Fibroblast of lung (primary cell): ENCODE data around the gene ATP5PD. TPM values are rescaled to one million over a fixed set of nuclear protein-coding genes. Genes with fewer than 3 reads are reported as not detected.

Experiments used
- DNase-seq, 2 donors: peaks; one replicate each; pipeline versions ENCODE4 v3.0.0 to v3.0.0-alpha.2; 2010; ENCODE audit warnings: low read depth in 2 of 2
- H2AFZ ChIP-seq: 2 replicates; pipeline ENCODE4 v1.5.1; 2012; ENCODE audit warnings: low read length, control low read depth, inconsistent platforms
- H3K27ac ChIP-seq: 2 replicates; pipeline ENCODE4 v1.5.1; 2011; ENCODE audit warnings: low read length, control low read depth; ENCODE audit not compliant: insufficient read depth
- H3K27me3 ChIP-seq: 2 replicates; pipeline ENCODE4 v1.5.1; 2011; ENCODE audit warnings: mild to moderate bottlenecking, low read length; ENCODE audit not compliant: control insufficient read depth, insufficient read depth
- H3K36me3 ChIP-seq: 2 replicates; pipeline ENCODE4 v1.5.1; 2011; ENCODE audit warnings: low read length; ENCODE audit not compliant: control insufficient read depth, insufficient read depth
- H3K4me1 ChIP-seq: 2 replicates; pipeline ENCODE4 v1.5.1; 2011; ENCODE audit warnings: low read length; ENCODE audit not compliant: control insufficient read depth, insufficient read depth; ENCODE audit errors: extremely low read depth
- H3K4me2 ChIP-seq: 2 replicates; pipeline ENCODE4 v1.5.1; 2011; ENCODE audit warnings: low read length, control low read depth; ENCODE audit not compliant: insufficient read depth; ENCODE audit errors: extremely low read depth
- H3K4me3 ChIP-seq, 4 experiments: fragments of 200-600 bp in 1 of 4; sonication (generic) in 1 of 4; replicated peaks in 1 of 4; 2 replicates each; pipeline ENCODE4 v1.5.1; 2011 to 2016; ENCODE audit warnings: low read length in 4 of 4, low read depth in 3 of 4, mild to moderate bottlenecking in 3 of 4, control low read depth in 2 of 4, inconsistent platforms in 1 of 4, mixed read lengths in 1 of 4; ENCODE audit not compliant: insufficient read depth in 1 of 4; ENCODE audit errors: control extremely low read depth in 1 of 4
- H3K79me2 ChIP-seq: 2 replicates; pipeline ENCODE4 v1.5.1; 2012; ENCODE audit warnings: mild to moderate bottlenecking, low read length, inconsistent platforms; ENCODE audit not compliant: control insufficient read depth, insufficient read depth
- H3K9ac ChIP-seq: 2 replicates; pipeline ENCODE4 v1.5.1; 2011; ENCODE audit warnings: mild to moderate bottlenecking, low read length, control low read depth; ENCODE audit not compliant: insufficient read depth
- H3K9me3 ChIP-seq: 2 replicates; pipeline ENCODE4 v1.5.1; 2012; ENCODE audit warnings: low read depth, low read length; ENCODE audit not compliant: control insufficient read depth, insufficient read depth
- H4K20me1 ChIP-seq: 2 replicates; pipeline ENCODE4 v1.5.1; 2011; ENCODE audit warnings: low read length; ENCODE audit not compliant: control insufficient read depth, insufficient read depth; ENCODE audit errors: extremely low read depth
- CTCF ChIP-seq, 2 donors: IDR thresholded peaks in 1 of 2; conservative IDR thresholded peaks in 1 of 2; 1 replicate in 1 of 2; 2 replicates in 1 of 2; pipeline ENCODE4 v1.5.1; 2011 to 2012; ENCODE audit warnings: low read length in 2 of 2, control low read depth in 1 of 2, inconsistent platforms in 1 of 2, low read depth in 1 of 2, mild to moderate bottlenecking in 1 of 2
- EZH2 ChIP-seq: IDR thresholded peaks from 2 replicates; pipeline ENCODE4 v1.5.1; 2012; ENCODE audit warnings: low read length, control low read depth, mild to moderate bottlenecking; ENCODE audit errors: missing control alignments
- polyA plus RNA-seq, 2 donors: library from polyadenylated mRNA; depleted of rRNA in 1 of 2; stranded (reverse) in 1 of 2; unstranded in 1 of 2; fragments of >200 nt; gene quantifications; 2 replicates each; pipeline ENCODE4 v1.2.1, GENCODE V29; 2011 to 2012; ENCODE audit warnings: missing spikeins in 1 of 2
- total RNA-seq: library from RNA; depleted of rRNA; stranded (reverse); fragments of >200 nt; gene quantifications from 2 replicates; pipeline ENCODE4 v1.2.1, GENCODE V29; 2014

The ATP5PD gene
- total and polyA plus RNA-seq, 2 donors (not counting 1 experiment from before 2014, with no cell fraction given), result 317 to 442 TPM

GRCh38 chr17:75003070-75003956, 43.5 kb downstream of the ATP5PD start:
- TF ChIP-seq EZH2 (no peak), CTCF (conservative IDR thresholded peaks at IDR 0.05 in 1 of 2, IDR thresholded peaks at IDR 0.05 in 1 of 2; ENCODE audit: low read depth in 1 of 2, low read length in 2 of 2) (no peak)
- Histone ChIP-seq H3K9ac (no peak overlapping the region), H3K4me1 (no peaks in the 10 kb centered on the region), H3K36me3 (peaks cover 13% of the 10 kb centered on the region), H3K9me3 (no peaks in the 10 kb centered on the region), H3K79me2 (no peaks in the 10 kb centered on the region), H4K20me1 (no peaks in the 10 kb centered on the region), H3K4me2 (no peak overlapping the region), H3K27me3 (no peaks in the 10 kb centered on the region), H2AFZ (no peak overlapping the region), H3K27ac (no peak overlapping the region), H3K4me3 (no peak overlapping the region)
- no peak for DNase-seq

- H3K27me3 ChIP-seq, result no peaks in the 10 kb centered on the region
- H3K9ac ChIP-seq, result no peak overlapping the region
- no peak overlapping the region for H3K4me3 ChIP-seq
- TF ChIP-seq EZH2, result no peak
- no peak for TF ChIP-seq CTCF (conservative IDR thresholded peaks at IDR 0.05 in 1 of 2, IDR thresholded peaks at IDR 0.05 in 1 of 2; ENCODE audit: low read depth in 1 of 2, low read length in 2 of 2)
- no peak overlapping the region for H2AFZ ChIP-seq
- H3K9me3 ChIP-seq, result no peaks in the 10 kb centered on the region
- H4K20me1 ChIP-seq, result no peaks in the 10 kb centered on the region
- DNase-seq, result no peak
- H3K79me2 ChIP-seq, result no peaks in the 10 kb centered on the region
- H3K27ac ChIP-seq, result no peak overlapping the region
- H3K36me3 ChIP-seq, result peaks cover 13% of the 10 kb centered on the region
- no peaks in the 10 kb centered on the region for H3K4me1 ChIP-seq
- H3K4me2 ChIP-seq, result no peak overlapping the region
These were observed 44.6 kb downstream of the ATP5PD start for GRCh38 chr17:75001915-75002843.

GRCh38 chr17:74999523-74999922, 47.2 kb downstream of the ATP5PD start:
- Histone ChIP-seq H3K27ac (no peak overlapping the region), H3K36me3 (peaks cover 13% of the 10 kb centered on the region), H3K4me1 (no peaks in the 10 kb centered on the region), H4K20me1 (no peaks in the 10 kb centered on the region), H2AFZ (no peak overlapping the region), H3K4me3 (no peak overlapping the region), H3K79me2 (no peaks in the 10 kb centered on the region), H3K9me3 (no peaks in the 10 kb centered on the region), H3K4me2 (no peak overlapping the region), H3K27me3 (no peaks in the 10 kb centered on the region), H3K9ac (no peak overlapping the region)
- TF ChIP-seq CTCF (conservative IDR thresholded peaks at IDR 0.05 in 1 of 2, IDR thresholded peaks at IDR 0.05 in 1 of 2; ENCODE audit: low read depth in 1 of 2, low read length in 2 of 2) (no peak), EZH2 (no peak)
- DNase-seq, result no peak
